Mesothelial cell of epicardium (in vitro differentiated cells): ENCODE measurements around the gene AJAP1. TPM values are rescaled to one million over a fixed set of nuclear protein-coding genes. Genes with fewer than 3 reads are reported as not detected.

ENCODE experiments used
- DNase-seq, 2 experiments: peaks; one replicate each; pipeline ENCODE4 v3.0.0; 2021; ENCODE audit warnings: low spot score in 2 of 2; ENCODE audit not compliant: unreplicated experiment in 2 of 2
- H3K27ac Mint-ChIP-seq: 2 replicates; pipeline ENCODE4 v1.8.0; 2021; ENCODE audit warnings: mixed read lengths
- H3K27me3 Mint-ChIP-seq: 2 replicates; pipeline ENCODE4 v1.8.0; 2021; ENCODE audit warnings: low read depth, mixed read lengths
- H3K36me3 Mint-ChIP-seq: 2 replicates; pipeline ENCODE4 v1.8.0; 2021; ENCODE audit warnings: mixed read lengths
- H3K4me1 Mint-ChIP-seq: 2 replicates; pipeline ENCODE4 v1.8.0; 2021; ENCODE audit warnings: mixed read lengths
- H3K4me3 Mint-ChIP-seq: 2 replicates; pipeline ENCODE4 v1.8.0; 2021; ENCODE audit warnings: mild to moderate bottlenecking, moderate library complexity, mixed read lengths
- H3K9me3 Mint-ChIP-seq: 2 replicates; pipeline ENCODE4 v1.8.0; 2021; ENCODE audit warnings: mixed read lengths
- CTCF ChIP-seq: fragments of 200-600 bp; sonication (generic); IDR thresholded peaks from one replicate; pipeline ENCODE4 v1.5.0; 2021; ENCODE audit warnings: antibody characterized with exemption; ENCODE audit not compliant: unreplicated experiment
- total RNA-seq: library from RNA; stranded (reverse); gene quantifications from 3 replicates; pipeline ENCODE4 v1.2.1, GENCODE V29; 2021

The AJAP1 gene
- total RNA-seq, 1 donor from 2014 or later: 2.4 TPM

DNA sequence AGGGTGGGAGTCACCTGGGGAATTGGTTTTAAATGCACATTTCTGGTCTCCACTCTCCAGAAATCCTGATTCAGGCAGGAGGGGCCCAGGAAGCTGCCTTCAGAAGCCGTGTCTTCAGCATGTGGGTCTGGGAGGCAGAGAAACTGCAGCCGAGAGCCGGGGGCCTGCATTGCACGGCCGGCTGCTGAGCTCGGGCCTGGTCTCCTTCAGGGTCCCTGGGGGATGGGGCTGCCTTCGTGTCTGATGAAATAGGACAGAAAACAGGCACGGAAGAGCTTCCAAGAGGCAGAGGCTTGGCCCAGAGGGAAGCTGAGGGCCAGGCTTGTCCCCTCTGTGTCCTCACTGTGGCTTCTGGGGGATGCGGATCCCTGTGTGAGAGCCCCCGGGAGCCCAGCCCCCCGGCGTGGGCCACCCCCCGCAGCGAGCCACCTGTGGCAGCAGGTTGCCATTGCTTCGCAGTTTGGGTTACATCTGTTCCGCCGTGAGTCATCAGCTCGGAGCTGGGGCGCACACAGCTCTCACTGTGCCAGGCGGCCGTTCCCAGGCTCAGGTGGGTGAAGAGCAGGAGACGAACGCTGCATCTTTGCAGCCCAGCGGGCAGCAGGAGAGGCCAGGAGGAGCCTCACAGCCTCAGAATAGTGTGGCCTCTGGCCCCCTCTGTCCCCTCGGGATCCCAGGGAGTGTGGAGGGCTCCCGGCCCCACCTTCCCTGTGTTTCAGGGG is 72.4 kb downstream of the AJAP1 start:
- no peaks in the 10 kb centered on the region for H3K36me3 Mint-ChIP-seq
- peaks cover 7% of the 10 kb centered on the region for H3K27me3 Mint-ChIP-seq
- no peak overlapping the region for H3K4me3 Mint-ChIP-seq
- no peak for DNase-seq
- H3K4me1 Mint-ChIP-seq: no peaks in the 10 kb centered on the region
- no peak for TF ChIP-seq CTCF
- H3K27ac Mint-ChIP-seq: no peak overlapping the region
- H3K9me3 Mint-ChIP-seq: no peaks in the 10 kb centered on the region

- H3K36me3 Mint-ChIP-seq: no peaks in the 10 kb centered on the region
- no peak for DNase-seq
- peaks cover 1% of the 10 kb centered on the region for H3K27me3 Mint-ChIP-seq
- H3K4me3 Mint-ChIP-seq: no peak overlapping the region
- H3K27ac Mint-ChIP-seq: no peak overlapping the region
- no peaks in the 10 kb centered on the region for H3K9me3 Mint-ChIP-seq
- no peak for TF ChIP-seq CTCF
- no peaks in the 10 kb centered on the region for H3K4me1 Mint-ChIP-seq
Observed at GRCh38 chr1:4728319-4729089, 74.1 kb downstream of the AJAP1 start.

DNA sequence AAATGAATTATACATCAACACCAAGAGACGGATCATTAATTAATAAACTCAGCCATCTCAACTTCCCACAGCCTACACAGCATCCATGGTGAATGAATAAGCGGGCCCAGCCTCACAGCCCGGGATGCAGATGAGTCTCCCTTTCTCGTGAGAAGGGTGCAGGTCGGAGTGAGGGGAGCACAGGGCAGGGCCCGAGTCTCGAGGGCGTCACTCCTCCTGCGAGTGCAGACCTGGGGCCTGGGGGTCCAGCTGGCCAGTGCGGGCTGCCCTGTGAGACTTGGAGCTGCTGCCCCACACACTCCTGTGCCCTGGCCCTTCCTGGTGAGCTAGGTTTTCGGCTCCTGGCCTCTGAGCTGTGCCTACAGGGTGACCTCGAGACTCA is 74.7 kb downstream of the AJAP1 start:
- no peak for TF ChIP-seq CTCF
- DNase-seq: no peak
- no peaks in the 10 kb centered on the region for H3K27me3 Mint-ChIP-seq
- H3K27ac Mint-ChIP-seq: no peak overlapping the region
- H3K4me3 Mint-ChIP-seq: no peak overlapping the region
- H3K36me3 Mint-ChIP-seq: no peaks in the 10 kb centered on the region
- H3K4me1 Mint-ChIP-seq: no peaks in the 10 kb centered on the region
- H3K9me3 Mint-ChIP-seq: no peaks in the 10 kb centered on the region

DNA sequence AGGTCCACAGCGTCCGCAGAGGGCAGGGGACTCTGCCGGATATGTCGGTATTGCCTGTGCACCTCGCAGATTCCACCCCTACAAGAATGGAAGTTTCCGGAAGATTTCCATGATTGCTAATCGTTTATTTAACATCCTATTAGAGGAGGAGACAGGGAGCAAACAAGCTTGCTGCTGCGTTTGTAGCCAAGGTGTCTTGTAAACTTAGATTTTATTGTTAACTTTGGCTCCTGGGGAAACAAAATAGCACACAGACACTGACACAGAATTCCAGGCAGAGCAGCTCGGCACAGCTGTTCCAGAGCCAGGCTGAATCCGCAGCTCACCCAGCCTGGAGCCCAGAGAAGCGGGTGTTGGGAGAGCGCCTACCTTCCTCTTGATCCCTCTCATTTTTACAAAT is 75.7 kb downstream of the AJAP1 start:
- no peak for DNase-seq
- Mint-ChIP-seq H3K36me3 (no peaks in the 10 kb centered on the region), H3K9me3 (no peaks in the 10 kb centered on the region), H3K4me1 (no peaks in the 10 kb centered on the region), H3K27me3 (peaks cover 2% of the 10 kb centered on the region), H3K4me3 (no peak overlapping the region), H3K27ac (no peak overlapping the region)
- TF ChIP-seq CTCF: no peak

- Mint-ChIP-seq H3K27me3 (peaks cover 2% of the 10 kb centered on the region), H3K27ac (no peak overlapping the region), H3K9me3 (no peaks in the 10 kb centered on the region), H3K4me3 (no peak overlapping the region), H3K4me1 (peaks cover 4% of the 10 kb centered on the region), H3K36me3 (no peaks in the 10 kb centered on the region)
- no peak for DNase-seq
- no peak for TF ChIP-seq CTCF
Observed at GRCh38 chr1:4733446-4734177, 79.2 kb downstream of the AJAP1 start.
